PFSK-1 (cell line): ENCODE results near the gene TTC39C.

Experiments
- POLR2AphosphoS5 ChIP-seq: IDR thresholded peaks from 2 replicates; pipeline ENCODE4 v1.6.1; 2012; ENCODE audit warnings: low read depth, mild to moderate bottlenecking, control low read depth, low read length, moderate library complexity
- SIN3A ChIP-seq: IDR thresholded peaks from 2 replicates; pipeline ENCODE4 v1.6.1; 2012; ENCODE audit warnings: mild to moderate bottlenecking, low read length, moderate library complexity, borderline replicate concordance; ENCODE audit not compliant: insufficient read depth

DNA sequence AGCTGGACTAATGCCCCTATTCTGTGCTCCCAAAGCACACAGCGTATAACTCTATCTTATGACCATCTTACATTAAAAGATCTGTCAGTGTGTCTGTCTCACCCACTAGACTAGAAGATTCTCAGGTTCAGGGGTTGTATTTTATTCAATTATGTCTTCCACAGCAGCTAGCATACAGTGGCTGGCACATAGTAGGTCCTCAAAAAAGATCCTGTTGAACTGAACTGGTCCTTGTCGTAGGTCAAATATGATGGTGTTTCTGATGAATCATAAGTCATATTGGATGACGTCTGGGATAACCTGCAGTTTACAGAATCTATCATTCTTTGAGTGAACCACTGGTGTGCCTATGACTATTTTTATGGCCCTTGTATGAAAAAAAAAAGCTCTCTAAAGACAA, 11.3 kb upstream of the TTC39C start:
- TF ChIP-seq SIN3A (no peak), POLR2AphosphoS5 (no peak)
